Midbrain (tissue), 1 donor: ENCODE data around the gene SOBP.

Experiments
- DNase-seq: peaks from one replicate; lab custom pipeline; 2025; lab: John Stamatoyannopoulos, UW

SOBP gene

GRCh38 chr6:107617341-107617932 lies 127.5 kb downstream of the SOBP start:
- DNase-seq = no peak

GRCh38 chr6:107618672-107619071 lies 128.8 kb downstream of the SOBP start:
- DNase-seq = no peak

GRCh38 chr6:107620732-107621131 lies 130.8 kb downstream of the SOBP start:
- DNase-seq = no peak

GRCh38 chr6:107621229-107621937 lies 131.5 kb downstream of the SOBP start:
- no peak for DNase-seq

DNA sequence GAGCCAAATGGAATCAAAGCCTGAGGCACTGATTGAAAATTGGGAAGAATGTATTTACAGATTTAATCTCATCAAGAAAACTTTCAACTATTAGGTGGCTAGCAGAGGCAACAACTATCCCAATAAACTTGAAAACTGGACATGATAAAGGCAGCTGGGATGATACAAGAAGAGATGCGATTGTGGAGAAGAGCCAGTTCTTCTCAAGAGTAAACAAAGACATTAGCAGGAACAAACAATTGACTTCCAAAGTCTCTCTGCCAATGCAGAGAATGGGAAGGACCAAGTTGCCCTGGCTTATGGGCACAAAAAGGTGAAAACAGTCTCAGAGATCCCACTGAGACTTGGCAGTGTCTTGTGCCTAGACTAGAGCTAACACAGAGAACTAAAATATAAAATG lies 132.4 kb downstream of the SOBP start:
- no peak for DNase-seq

DNA sequence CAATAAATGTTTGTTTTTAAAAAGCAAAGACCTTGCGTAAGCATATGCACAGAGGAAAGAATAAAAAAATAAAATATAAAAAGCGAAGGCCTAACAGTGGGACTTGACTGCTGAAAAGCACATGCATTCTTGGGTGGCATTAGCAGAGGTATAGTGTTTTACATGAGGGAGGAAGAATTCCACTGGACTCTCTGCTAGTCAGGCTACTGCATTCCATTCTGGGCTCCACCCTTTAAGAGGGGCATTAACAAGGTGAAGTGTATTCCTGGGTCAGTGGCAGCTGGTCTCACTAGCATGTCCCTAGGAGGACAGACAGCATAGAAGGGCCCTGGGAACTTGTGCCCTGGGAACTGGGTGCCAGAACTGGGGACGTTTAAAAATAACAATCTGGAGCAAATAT lies 134.1 kb downstream of the SOBP start:
- no peak for DNase-seq

- no peak for DNase-seq
Measured at GRCh38 chr6:107624541-107624940, 134.6 kb downstream of the SOBP start.

GRCh38 chr6:107625264-107625663 lies 135.3 kb downstream of the SOBP start:
- DNase-seq = no peak

GRCh38 chr6:107626645-107627044 lies 136.7 kb downstream of the SOBP start:
- DNase-seq = no peak

- no peak for DNase-seq
Measured at GRCh38 chr6:107627969-107628368, 138.1 kb downstream of the SOBP start.

GRCh38 chr6:107628878-107629277 lies 139.0 kb downstream of the SOBP start:
- DNase-seq = no peak

DNA sequence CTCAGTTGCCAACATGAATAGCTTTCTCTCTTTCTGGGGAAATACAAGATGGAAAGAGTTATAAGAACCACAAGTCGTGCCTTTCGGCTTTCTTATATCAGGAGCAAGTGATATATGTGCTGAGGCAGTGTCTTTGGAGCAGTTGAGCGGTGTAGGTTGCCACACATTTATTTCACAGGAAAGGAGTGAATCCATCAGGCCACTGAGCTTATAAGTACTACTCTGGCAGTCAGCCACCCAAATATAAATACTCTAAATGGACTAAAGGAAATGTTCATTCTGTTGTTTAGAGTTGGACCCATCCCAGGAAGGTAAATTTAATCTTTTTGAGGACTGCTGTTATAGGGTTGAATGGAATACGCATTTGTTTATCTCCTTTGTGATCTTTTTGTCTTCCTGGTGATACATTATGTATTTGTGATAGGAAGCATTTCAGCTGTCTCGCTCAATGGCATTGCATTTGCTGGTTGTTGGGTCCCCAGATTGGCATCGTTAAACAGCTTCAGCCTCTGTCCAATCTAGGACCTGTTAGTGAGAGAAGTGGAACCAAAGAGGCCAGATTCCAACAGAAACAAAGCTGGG lies 139.7 kb downstream of the SOBP start:
- DNase-seq = no peak

DNA sequence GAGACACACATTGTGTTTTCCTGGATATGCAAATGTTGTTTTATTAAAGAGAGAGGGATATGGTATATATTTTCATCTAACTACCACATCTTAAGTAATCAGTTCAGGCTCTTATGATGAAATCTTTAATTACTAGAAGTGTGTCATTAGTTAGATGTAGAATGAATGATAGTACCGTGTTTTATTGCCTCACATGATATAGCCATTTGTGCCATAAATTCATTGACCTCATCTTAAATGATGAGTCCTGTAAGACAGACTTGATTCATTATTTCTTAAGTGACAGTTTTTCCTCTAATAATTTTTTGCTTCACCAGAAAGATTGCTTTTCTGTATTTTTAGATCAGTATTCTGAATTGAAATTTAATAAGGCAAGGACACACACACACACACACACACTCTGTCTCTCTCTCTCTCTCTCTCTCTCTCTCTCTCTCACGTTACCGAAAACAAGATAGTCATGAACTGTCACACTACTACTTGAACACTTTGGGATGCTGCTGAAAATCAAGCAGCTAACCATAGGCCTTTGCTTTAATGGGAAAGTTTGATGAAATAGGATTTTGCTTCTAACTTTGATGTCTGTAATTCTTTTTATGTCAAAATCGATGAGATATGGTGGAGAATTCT lies 140.5 kb downstream of the SOBP start:
- DNase-seq = no peak

DNA sequence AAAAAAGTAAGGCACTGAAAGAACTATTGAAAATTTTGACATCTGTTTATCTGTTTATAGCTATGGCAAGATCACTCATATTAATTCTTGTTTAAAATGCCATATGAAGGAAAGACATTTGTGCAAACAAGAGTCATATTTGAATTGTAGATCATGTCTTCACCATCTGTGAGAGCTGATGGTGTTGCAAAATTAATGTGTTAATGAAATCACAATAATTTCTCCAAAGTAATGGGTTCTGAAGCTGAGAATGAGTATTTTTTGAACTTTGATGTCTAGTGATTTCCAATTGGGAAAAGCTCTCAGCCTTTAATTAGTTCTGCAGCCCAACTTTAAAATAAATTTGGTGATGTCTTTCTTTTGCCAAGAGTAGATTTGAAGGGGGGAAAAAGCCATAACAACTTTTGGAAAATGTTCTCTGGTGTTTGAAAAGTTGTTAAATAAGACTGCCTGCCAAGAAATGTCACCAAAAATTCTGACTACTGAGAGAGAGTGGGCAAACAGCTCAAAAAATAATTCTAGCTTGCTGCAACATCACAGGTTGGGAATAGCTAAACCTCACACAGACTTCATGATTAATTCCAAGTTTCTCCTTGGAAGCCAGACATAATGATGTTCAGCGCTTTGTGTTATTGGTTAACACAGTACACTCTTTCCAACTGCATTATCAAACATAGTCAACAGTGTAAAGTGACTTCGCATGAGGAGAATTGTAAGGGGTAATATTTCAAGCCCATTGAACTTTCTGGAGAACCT lies 142.6 kb downstream of the SOBP start:
- DNase-seq = no peak

DNA sequence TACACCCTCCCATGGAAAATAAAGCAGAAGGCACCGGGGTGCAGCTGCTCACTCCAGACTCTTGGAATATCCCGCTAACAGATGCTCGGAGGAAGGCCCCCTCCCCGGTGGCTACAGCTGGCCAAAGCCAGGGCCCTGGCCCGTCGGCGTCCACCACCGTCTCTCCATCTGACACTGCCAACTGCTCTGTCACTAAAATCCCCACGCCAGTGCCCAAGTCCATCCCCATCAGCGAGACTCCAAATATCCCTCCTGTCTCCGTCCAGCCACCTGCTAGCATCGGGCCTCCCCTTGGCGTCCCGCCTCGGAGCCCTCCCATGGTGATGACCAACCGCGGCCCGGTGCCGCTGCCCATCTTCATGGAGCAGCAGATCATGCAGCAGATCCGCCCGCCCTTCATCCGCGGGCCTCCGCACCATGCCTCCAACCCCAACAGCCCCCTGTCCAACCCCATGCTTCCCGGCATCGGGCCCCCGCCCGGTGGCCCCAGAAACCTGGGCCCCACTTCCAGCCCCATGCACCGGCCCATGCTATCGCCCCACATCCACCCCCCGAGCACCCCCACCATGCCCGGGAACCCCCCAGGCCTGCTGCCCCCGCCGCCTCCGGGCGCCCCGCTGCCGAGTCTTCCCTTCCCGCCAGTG lies 143.9 kb downstream of the SOBP start:
- no peak for DNase-seq

- DNase-seq = no peak
Measured at GRCh38 chr6:107634324-107635056, 144.6 kb downstream of the SOBP start.

DNA sequence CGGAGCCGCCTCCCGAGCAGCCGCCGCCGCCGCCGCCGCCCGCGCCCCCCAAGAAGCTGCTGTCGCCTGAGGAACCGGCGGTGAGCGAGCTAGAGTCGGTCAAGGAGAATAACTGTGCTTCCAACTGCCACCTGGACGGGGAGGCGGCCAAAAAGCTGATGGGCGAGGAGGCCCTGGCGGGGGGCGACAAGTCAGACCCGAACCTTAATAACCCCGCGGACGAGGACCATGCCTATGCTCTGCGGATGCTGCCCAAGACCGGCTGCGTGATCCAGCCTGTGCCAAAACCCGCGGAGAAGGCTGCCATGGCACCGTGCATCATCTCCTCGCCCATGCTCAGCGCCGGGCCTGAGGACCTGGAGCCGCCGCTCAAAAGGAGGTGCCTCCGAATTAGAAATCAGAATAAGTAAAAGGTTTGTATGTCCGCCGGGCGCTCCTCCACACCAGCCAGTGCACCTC lies 145.2 kb downstream of the SOBP start:
- no peak for DNase-seq

GRCh38 chr6:107636486-107636885 lies 146.6 kb downstream of the SOBP start:
- no peak for DNase-seq

DNA sequence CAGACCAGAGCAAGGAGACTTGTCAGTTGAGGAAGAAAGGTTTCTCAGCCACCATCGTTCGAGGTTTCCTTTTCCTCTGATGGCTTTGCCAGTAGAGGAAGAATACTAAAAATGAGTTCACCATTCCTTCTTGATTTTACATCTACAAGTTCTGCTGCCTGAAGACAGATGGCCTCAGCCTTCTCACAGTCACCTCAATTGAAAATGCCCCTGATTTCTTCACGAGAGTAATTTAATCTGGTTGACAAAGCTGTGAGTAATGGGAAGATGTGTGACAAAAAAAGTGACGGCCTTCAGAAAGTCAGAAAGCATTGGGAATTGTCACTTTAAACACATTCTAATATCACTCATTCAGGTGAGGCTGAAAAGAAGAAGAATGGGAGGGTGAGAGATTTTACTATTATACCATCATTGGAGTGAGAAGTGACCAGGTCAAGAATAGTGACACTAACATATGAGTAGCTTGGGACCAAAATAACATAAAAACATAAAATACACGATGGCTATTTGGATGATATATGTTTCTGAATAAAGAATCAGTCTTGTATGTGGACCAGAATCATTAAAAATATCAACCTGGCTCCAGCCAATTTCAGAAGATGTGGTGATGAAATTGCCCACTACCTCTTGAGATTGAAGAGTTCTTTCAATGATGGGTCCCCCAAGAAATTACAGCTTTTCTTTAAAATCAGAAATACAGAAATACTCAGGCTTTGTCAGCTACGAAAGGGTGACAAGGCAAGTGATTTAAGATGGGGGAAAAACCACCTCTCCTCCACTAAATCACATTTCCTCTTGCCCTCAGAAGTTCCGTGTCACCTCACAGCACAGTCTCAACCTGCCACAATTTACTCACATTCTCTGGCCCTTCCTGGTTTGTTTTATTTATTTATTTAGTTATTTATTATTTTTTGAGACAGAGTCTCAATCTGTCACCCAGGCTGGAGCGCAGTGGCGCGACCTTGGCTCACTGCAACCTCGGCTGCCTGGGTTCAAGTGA lies 147.7 kb downstream of the SOBP start:
- no peak for DNase-seq

- no peak for DNase-seq
Measured at GRCh38 chr6:107638493-107638892, 148.6 kb downstream of the SOBP start.
